ENCODE results near the gene RAP1GAP2. TPM values are rescaled to one million over a fixed set of nuclear protein-coding genes. Genes with fewer than 3 reads are reported as not detected.

RAP1GAP2 gene
- 1 to 10 TPM; 1.9 to 2.3 TPM for total RNA-seq

DNA sequence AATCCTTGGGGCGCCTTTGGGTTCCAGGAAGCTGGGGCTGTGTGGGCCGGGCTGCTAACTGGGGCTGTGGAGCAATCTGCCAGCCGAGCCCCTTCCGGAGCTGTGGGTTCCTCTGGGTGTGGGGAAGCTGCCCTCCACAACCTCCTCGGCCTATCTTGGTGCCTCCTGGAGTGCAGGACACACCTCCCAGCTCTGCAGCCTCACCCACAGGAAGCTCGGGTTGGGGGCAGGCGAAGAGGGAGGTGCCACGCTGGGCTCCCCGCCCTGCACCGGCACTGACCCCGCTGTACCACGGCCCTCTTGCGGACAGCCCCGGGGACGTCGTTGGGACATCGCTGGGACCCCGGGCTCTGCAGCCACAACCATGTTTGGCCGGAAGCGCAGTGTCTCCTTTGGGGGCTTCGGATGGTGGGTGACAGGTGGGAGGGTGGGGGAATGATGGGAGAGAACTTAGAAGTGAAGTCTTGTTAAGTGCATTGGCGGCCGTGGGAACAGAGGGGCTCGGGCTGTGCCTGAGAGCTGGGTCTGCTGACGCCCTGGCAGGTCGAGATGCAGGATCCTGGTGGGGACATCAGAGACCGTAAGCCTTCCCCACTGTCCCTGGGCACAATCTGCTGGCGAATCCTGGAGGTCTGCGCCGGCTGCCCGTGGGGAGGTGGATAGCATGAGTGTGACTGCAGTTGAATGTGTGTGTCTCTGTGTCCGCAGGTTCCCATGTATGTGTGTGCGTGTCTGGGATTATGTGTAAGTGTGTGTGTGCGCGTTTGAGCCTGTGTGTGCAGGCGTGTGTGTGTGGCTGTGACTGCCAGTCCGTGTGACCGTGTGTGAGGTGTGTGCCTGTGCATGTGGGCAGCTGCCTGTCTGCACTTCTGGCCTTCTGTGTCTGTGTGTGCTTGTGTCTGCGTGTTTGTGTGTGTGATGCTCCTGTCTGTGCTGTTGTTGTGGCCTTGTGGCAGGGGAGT lies at the start of gene RAP1GAP2:
RAP1GAP2 (plus strand) TSS at position 275 of the 962 bp plus-strand sequence; CDS start at position 365, 90 bp downstream.
- intact Hi-C loops (cut with micrococcal nuclease), result no loop called here
- DNase-seq, result peak; percentile 80
- H3K27me3 Mint-ChIP-seq, result peaks cover 17% of the 10 kb centered on the region
- POLR2A ChIA-PET, result interaction anchor here (0.7 to 1.1 kb wide), 2 partner anchors 10 to 18 kb away, joined by 3 to 4 read pairs; no protein-coding TSS in a partner anchor
- no peaks in the 10 kb centered on the region for H3K9me3 Mint-ChIP-seq
- no peak within 1 kb of the TSS for H3K27ac Mint-ChIP-seq
- CTCF ChIA-PET, result interaction anchor here (0.8 to 2.0 kb wide), 6 partner anchors 9 to 40 kb away, joined by 3 to 14 read pairs (median 4); no protein-coding TSS in a partner anchor
- peak within 1 kb of the TSS; percentile 74 for H3K4me3 Mint-ChIP-seq
- H3K4me1 Mint-ChIP-seq (ENCODE audit: low read depth), result peaks cover 66% of the 10 kb centered on the region
- no peaks in the 10 kb centered on the region for H3K36me3 Mint-ChIP-seq

DNA sequence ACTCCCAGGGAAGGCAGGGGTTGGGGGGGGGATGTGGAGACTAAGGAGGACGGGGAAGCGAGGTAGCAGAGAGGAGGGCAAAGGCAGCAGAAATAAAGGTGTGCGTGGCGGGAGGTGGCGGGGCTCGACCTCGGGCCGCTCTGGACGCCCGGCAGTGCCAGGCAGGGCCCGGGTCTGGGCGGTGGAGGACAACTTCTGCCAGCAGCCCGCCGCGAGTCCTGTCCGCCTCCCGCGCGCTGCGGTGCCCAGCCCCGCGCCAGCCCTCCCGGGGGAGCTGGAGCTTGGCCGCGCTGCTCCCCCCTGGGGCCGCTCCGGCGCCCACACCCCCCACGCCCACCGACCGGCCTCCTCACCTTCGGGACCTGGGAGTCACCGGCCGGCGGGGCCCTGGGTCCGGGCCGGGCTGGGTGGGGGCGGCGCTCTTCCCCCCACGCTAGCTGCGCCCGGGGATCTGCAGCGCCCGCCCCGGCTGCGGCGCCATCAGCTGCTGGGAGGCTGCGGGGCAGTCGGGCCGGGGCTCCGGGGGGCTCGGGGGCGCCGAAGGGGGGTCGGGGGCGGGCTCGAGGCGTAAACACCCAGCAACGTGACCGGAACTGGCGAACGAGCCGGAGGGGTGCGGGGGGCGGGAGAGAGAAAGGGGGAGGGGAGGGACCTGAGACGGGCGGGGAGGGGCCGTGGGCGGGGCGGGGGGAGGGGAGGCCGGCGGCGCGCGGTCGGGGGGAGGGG lies 47.0 kb upstream of the RAP1GAP2 start, which contains the start of gene CCDC92B:
CCDC92B (minus strand) TSS at position 595 of the 726 bp plus-strand sequence. CDS start 14,507 bp downstream, outside the sequence.
- Mint-ChIP-seq H3K4me3 (no peak within 1 kb of the TSS), H3K36me3 (no peaks in the 10 kb centered on the region), H3K27ac (no peak within 1 kb of the TSS), H3K27me3 (peaks cover 34% of the 10 kb centered on the region), H3K9me3 (no peaks in the 10 kb centered on the region), H3K4me1 (ENCODE audit: low read depth) (no peaks in the 10 kb centered on the region)
- ChIA-PET POLR2A (no interaction called here), CTCF (no interaction called here)
- DNase-seq, result no peak
- intact Hi-C loops (cut with micrococcal nuclease), result no loop called here

DNA sequence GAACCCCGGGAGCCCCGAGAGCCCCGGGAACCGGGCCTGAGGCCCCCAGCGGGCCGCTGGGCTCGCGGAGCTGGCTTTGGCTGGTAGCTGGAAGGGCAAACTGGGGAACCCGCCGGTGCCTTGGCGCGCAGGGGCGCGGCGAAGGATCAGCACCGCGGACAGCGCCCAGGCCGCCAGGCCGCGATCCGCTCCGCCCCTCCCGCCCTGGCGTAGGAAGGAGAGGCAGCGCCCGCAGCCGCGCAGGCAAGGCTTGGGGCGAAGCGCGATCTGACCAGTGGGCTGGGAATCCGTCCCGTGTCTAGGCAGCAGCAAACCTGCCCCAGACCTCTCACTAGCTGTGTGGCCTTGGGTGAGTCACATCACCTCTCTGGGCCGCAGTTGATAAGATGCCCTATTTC lies 46.5 kb upstream of the RAP1GAP2 start:
- POLR2A ChIA-PET, result no interaction called here
- Mint-ChIP-seq H3K9me3 (no peaks in the 10 kb centered on the region), H3K4me1 (ENCODE audit: low read depth) (peaks cover 1% of the 10 kb centered on the region), H3K27me3 (peaks cover 32% of the 10 kb centered on the region), H3K36me3 (no peaks in the 10 kb centered on the region), H3K4me3 (no peak overlapping the region), H3K27ac (no peak overlapping the region)
- intact Hi-C loops (cut with micrococcal nuclease), result no loop called here
- peak; percentile 80 for DNase-seq
- CTCF ChIA-PET, result no interaction called here

DNA sequence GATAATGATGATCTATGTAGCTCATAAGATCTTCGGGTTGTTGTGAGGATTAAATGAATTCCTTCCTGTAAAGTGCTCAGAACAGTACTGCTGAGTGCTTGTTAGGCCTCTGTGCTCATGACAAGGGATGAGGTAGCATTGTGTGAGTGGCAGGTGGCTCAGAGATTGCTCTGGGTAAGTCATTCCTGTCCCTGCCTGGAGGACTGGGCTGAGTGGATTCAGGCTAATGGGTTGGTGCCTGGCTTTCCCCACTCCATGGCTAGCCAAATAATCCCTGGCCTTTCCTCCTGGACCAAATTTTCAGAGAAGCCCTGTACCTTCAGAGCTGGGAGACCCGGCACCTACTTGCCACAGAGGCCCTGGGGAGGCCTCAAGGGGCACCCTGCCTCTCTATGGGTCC lies 45.5 kb upstream of the RAP1GAP2 start:
- POLR2A ChIA-PET, result no interaction called here
- H3K27ac Mint-ChIP-seq, result no peak overlapping the region
- peaks cover 29% of the 10 kb centered on the region for H3K27me3 Mint-ChIP-seq
- DNase-seq, result no peak
- H3K4me1 Mint-ChIP-seq (ENCODE audit: low read depth), result peaks cover 1% of the 10 kb centered on the region
- intact Hi-C loops (cut with micrococcal nuclease), result no loop called here
- H3K36me3 Mint-ChIP-seq, result no peaks in the 10 kb centered on the region
- H3K4me3 Mint-ChIP-seq, result no peak overlapping the region
- H3K9me3 Mint-ChIP-seq, result no peaks in the 10 kb centered on the region
- CTCF ChIA-PET, result interaction anchor here (0.5 kb wide), 1 partner anchor 919 kb away, joined by 3 read pairs; no protein-coding TSS in a partner anchor

DNA sequence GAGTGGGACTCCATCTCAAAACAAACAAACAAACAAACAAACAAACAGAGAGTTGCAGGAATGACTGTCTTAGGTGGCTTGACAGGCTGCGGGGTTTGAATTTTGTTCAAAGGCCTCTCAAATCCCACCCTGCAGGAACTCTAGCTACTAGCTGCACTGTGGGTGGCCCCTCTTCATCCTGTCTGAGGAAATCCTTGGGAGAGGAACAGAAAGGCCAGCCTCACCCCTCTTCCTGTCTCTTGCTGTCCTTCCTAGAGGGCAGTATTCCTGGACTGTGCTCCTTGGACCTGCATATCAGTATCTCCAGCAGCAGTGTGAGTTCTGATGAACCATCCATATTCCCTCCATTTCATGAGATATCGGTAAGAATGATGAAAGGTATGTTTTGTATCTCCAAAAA lies 44.7 kb upstream of the RAP1GAP2 start:
- CTCF ChIA-PET, result no interaction called here
- peaks cover 3% of the 10 kb centered on the region for H3K4me1 Mint-ChIP-seq (ENCODE audit: low read depth)
- H3K27ac Mint-ChIP-seq, result no peak overlapping the region
- DNase-seq, result no peak
- no peaks in the 10 kb centered on the region for H3K36me3 Mint-ChIP-seq
- H3K9me3 Mint-ChIP-seq, result no peaks in the 10 kb centered on the region
- peaks cover 33% of the 10 kb centered on the region for H3K27me3 Mint-ChIP-seq
- intact Hi-C loops (cut with micrococcal nuclease), result no loop called here
- H3K4me3 Mint-ChIP-seq, result no peak overlapping the region
- POLR2A ChIA-PET, result no interaction called here

DNA sequence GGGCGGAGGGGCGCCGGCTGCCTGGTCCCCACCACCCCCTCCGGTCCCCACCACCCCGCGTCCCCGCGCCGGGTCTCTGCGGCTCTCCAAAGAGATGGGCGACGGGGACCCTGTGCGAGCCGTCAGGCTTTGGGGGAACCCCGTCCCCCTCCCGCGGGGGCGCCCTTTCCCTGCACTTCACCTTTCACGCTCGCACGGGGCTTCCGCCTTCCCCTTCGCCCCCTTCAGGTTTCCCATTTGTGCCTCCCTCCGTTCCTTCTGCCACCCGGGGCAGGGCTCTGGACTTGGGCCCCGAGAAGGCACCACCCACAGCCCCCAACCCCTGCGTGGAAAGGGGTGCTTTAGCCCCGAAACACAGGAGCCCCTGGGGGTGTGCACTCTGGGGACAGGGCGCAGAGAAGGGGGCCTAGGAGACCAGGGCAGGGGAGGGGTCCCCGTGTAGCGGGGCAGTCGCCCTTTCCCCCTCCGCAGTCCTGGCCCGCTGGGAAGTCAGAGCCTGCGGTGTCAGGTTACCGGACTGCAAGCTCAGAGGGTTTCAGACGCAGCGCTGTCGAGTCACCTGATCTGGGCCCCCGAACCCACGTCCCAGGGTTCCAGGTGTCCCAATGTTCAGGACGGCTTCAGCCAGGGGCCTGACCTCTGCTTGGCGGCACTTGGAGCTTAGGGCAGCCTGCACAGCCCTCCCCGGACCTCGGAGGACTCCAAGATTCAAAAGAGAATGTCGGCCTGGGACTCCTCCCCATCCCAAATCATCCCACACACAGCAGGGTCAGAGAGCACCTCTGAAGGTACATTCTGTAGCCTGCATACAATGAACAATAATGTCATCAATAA lies 40.1 kb upstream of the RAP1GAP2 start:
- DNase-seq, result no peak
- Mint-ChIP-seq H3K27me3 (peaks cover 40% of the 10 kb centered on the region), H3K36me3 (no peaks in the 10 kb centered on the region), H3K27ac (no peak overlapping the region), H3K4me1 (ENCODE audit: low read depth) (peaks cover 3% of the 10 kb centered on the region), H3K9me3 (no peaks in the 10 kb centered on the region), H3K4me3 (peak overlapping the region; percentile 35)
- intact Hi-C loops (cut with micrococcal nuclease), result no loop called here
- CTCF ChIA-PET, result interaction anchor here (1.4 kb wide), 1 partner anchor 30 kb away, joined by 6 read pairs; no protein-coding TSS in a partner anchor
- POLR2A ChIA-PET, result no interaction called here

DNA sequence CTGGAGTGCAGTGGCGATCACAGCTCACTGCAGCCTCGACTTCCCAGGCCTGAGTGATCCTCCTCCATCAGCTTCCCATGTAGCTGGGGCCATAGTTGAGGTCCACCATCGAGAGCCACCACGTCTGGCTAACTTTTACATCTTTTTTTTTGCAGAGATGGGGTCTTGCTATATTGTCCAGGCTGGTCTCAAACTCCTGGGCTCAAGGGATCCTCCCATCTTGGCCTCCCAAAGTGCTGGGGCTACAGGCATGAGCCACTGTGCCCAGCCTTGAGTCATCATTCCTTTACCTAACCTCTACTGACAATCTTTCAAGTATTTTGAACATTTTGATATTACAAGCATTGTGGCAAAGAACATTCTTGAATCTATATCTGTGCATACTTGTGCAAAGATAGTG lies 37.4 kb upstream of the RAP1GAP2 start:
- CTCF ChIA-PET, result no interaction called here
- no peak for DNase-seq

DNA sequence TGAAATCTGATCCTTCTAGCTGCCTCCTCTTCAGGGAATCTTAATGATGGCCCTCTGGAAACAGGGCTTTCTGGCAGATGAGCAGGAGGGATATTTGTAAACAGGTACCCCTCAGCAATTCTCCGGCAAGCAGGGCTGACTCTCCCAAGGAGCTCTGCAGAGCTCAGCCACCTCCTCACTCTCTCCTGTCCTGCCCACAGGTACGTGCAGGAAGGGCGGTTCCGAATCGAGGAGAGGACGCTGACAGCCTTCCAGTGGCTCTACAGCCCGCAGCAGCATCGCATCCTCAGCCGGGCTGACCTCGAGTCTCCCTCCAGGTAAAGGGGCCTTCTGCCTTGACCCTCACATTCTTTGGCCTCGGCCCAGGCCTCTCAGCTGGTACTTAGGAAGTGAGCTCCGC lies 26.1 kb upstream of the RAP1GAP2 start:
- intact Hi-C loops (cut with micrococcal nuclease), result no loop called here
- Mint-ChIP-seq H3K27me3 (peaks cover 23% of the 10 kb centered on the region), H3K4me3 (no peak overlapping the region), H3K4me1 (ENCODE audit: low read depth) (no peaks in the 10 kb centered on the region), H3K27ac (no peak overlapping the region), H3K36me3 (no peaks in the 10 kb centered on the region), H3K9me3 (no peaks in the 10 kb centered on the region)
- POLR2A ChIA-PET, result no interaction called here
- DNase-seq, result no peak
- CTCF ChIA-PET, result interaction anchor here (0.9 kb wide), 1 partner anchor 16 kb away, joined by 3 read pairs; no protein-coding TSS in a partner anchor

More for the DNA sequence above, 37.4 kb upstream of the RAP1GAP2 start:
- Mint-ChIP-seq H3K4me3 (no peak overlapping the region), H3K9me3 (no peaks in the 10 kb centered on the region), H3K27me3 (peaks cover 46% of the 10 kb centered on the region), H3K4me1 (ENCODE audit: low read depth) (peaks cover 3% of the 10 kb centered on the region), H3K36me3 (no peaks in the 10 kb centered on the region), H3K27ac (no peak overlapping the region)
- POLR2A ChIA-PET, result no interaction called here
- intact Hi-C loops (cut with micrococcal nuclease), result no loop called here

DNA sequence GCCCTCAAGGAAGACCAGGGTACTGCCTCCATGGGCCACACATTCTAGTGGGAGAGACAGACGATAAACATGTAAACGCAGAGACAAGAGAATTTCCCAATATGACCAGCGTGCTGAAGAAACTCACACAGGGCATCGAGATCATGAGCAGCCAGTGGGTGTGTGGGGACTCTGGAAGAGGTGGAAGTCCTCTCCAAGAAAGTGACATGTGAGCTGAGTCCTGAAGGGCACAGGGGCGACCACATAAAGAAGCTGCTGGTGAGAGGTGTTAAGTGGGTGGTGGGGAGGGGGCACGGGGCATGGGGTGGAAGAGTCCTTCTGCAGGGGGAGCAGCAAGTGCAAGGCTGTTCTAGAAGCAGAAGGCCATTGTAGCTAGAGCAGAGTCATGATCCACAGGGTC lies 21.0 kb upstream of the RAP1GAP2 start:
- no peak overlapping the region for H3K27ac Mint-ChIP-seq
- no peak overlapping the region for H3K4me3 Mint-ChIP-seq
- ChIA-PET CTCF (interaction anchor here (1.2 kb wide), 1 partner anchor 73 kb away, joined by 3 read pairs; no protein-coding TSS in a partner anchor), POLR2A (no interaction called here)
- H3K9me3 Mint-ChIP-seq, result no peaks in the 10 kb centered on the region
- H3K4me1 Mint-ChIP-seq (ENCODE audit: low read depth), result peaks cover 4% of the 10 kb centered on the region
- H3K36me3 Mint-ChIP-seq, result no peaks in the 10 kb centered on the region
- DNase-seq, result no peak
- peaks cover 40% of the 10 kb centered on the region for H3K27me3 Mint-ChIP-seq
- intact Hi-C loops (cut with micrococcal nuclease), result no loop called here

DNA sequence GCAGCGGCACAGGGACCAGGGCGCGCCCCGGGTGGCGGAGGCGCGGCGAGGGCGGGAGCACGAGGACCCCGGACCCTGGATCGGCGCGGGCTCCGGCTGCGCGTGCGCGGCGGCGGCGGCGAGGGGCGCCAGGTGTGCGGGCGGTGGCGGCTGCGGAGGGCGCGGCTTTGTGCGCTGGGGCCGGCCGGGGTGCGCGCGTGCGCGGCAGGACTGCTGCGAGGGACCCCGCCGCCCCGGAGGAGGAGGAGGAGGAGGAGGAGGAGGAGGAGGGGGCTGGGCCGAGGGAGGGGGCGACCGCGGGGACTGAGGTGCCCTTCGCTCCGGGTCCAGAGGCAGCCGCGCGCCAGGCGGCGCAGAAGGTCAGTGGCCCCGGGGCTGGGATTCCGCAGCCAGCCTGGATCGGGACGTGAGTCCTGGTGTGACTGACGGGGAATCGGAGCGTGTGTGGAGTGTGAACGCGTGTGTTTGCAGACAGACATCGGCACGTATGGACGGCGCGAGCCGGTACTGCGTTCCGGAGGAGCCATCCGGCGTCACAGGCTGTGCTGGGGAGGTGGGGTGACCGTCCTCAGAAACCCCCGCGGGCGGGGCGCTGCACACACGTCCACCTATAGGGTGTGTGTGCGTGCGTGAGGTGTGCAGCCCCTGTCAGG lies 19.5 kb upstream of the RAP1GAP2 start:
- ChIA-PET POLR2A (no interaction called here), CTCF (interaction anchor here (1.2 kb wide), 1 partner anchor 10 kb away, joined by 3 read pairs; no protein-coding TSS in a partner anchor)
- no peaks in the 10 kb centered on the region for H3K36me3 Mint-ChIP-seq
- H3K4me1 Mint-ChIP-seq (ENCODE audit: low read depth), result peaks cover 4% of the 10 kb centered on the region
- no peak overlapping the region for H3K27ac Mint-ChIP-seq
- intact Hi-C loops (cut with micrococcal nuclease), result no loop called here
- no peaks in the 10 kb centered on the region for H3K9me3 Mint-ChIP-seq
- H3K4me3 Mint-ChIP-seq, result peak overlapping the region; percentile 64
- DNase-seq, result peak; percentile 34
- H3K27me3 Mint-ChIP-seq, result peaks cover 39% of the 10 kb centered on the region

DNA sequence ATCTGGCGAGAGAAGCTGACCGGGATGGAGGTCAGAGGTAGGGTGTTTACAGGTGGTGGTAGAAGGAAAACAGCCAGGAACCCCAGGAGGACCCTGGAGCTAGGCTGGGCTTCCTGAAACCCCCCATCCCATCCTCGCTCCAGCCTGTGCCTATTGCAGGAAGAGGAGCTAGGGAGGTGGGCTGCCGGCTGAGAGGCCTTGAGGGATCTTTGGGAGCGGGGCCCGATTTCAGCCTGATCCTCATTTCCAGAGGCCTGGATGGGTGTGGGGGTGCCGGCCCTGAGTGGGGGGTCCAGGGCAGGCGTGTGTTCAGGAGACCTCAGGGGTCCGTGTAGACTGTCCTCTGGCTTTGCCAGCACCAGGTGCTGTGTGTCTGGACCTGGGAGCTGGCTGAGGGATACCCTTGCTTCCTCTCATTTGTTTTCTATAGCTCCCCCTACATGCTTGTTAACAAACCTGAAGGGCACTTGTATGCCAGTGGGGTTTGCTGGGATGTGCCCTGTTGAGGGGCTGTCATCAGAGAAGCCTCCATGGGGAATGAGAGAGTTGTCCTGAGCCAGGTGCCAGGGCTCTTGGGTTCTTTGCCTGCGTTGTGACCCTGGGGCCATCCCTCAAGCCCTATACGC lies 18.9 kb upstream of the RAP1GAP2 start:
- Mint-ChIP-seq H3K4me1 (ENCODE audit: low read depth) (peaks cover 4% of the 10 kb centered on the region), H3K27me3 (peaks cover 39% of the 10 kb centered on the region), H3K4me3 (peak overlapping the region; percentile 64), H3K9me3 (no peaks in the 10 kb centered on the region), H3K36me3 (no peaks in the 10 kb centered on the region), H3K27ac (no peak overlapping the region)
- ChIA-PET CTCF (interaction anchor here (1.1 kb wide), 1 partner anchor 9 kb away, joined by 6 read pairs; no protein-coding TSS in a partner anchor), POLR2A (no interaction called here)
- no peak for DNase-seq
- intact Hi-C loops (cut with micrococcal nuclease), result no loop called here
